Midbrain (tissue), 1 donor: Measurements from ENCODE around the gene MECR.
"Not testable (repeated sequence)": the region's sequence is repeated elsewhere in the genome, so short reads cannot be mapped to it uniquely, and the experiment has no call there.

Source experiments
- DNase-seq: peaks from one replicate; lab custom pipeline; 2025; lab: John Stamatoyannopoulos, UW

Gene MECR

DNA sequence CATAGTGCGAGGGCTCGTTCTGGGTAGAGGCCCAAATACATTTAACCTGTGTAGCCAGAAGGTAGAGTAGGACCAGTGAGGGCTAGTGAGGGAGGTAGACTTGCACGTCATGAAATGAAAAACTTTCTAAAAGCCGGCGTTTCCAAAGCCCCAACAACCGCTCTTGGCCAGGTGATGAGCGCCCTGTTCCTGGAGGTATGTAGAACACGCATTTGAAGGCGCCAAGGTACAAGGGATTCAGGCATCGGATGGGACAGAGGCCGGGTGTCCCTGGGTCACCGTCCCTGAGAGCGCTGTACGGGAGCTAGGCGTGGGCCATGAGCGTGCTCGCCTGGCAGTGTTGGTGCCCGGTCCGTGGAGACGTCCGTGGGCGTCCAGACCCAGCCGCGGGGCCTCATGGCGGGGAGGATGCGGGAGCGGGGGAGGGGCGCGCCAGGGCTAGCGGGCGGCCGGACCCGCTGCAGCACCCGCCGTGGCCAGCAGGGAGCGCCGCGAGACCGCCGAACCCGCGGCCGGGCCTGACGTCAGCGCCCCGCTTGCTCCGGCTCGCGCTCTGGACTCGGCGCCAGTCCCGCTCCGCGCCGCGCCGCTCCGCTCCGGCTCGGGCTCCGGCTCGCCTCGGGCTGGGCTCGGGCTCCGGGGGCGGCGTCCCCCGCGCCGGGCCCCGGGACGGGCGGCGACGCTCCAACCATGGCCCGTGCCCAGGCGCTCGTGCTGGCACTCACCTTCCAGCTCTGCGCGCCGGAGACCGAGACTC lies 5.4 kb upstream of the MECR start, which contains the start of gene PTPRU:
Gene PTPRU (plus strand): TSS at position 568 of the 757 bp plus-strand sequence. CDS start 123 bp downstream, at position 691.
- peak; percentile 75 for DNase-seq

DNA sequence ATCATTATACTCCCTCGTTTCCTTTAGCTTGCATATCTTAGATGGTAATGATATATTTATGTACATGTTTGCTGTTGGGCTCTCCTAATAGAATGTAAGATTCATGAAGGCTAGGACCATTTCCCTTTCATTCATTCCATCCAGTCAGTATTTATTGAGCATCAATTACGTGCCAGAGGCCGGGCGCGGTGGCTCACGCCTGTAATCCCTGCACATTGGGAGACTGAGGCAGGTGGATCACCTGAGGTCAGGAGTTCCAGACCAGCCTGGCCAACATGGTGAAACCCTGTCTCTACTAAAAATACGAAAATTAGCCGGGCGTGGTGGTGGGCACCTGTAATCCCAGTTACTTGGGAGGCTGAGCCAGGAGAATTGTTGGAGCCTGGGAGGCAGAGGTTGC lies 4.1 kb upstream of the MECR start:
- DNase-seq = not testable (repeated sequence)

DNA sequence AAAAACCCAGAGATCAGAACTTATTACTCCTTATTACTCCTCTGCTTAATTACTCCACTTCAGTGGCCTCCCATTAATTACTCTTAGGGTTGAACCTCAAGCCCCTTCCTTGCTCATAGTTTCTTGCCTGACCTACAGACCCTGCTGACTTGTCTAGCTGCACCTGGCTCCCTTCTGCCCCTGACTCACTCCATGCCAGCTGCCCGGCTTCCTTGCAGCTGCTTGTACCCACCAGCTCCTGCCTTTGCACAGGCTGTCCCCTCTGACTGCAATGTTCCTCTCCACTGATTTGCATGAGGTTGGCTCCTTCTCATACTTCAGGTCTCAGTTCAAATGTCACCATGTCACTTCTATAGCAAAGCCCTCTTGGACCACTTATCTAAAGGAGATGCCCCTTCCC lies 3.7 kb upstream of the MECR start:
- DNase-seq = no peak

DNA sequence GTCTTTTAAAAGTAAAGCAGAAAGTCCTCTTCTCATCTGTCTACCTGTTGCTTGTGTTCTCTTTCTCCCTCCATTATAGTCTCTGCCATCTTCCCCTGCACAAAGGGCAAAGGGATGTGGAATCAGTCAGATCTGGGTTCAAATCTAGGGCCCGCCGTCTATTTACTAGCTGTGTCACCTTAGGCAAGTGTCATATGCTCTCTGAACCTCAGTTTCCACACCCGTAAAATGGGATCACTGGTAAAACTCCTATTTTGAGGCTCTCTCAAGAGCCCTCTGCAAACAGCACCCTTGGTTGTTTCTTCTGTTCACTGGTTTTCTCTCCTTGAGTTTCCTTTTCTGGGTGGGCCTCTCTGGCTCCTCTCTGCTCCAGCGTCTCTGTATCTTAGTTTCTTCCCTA lies 3.0 kb upstream of the MECR start:
- no peak for DNase-seq

DNA sequence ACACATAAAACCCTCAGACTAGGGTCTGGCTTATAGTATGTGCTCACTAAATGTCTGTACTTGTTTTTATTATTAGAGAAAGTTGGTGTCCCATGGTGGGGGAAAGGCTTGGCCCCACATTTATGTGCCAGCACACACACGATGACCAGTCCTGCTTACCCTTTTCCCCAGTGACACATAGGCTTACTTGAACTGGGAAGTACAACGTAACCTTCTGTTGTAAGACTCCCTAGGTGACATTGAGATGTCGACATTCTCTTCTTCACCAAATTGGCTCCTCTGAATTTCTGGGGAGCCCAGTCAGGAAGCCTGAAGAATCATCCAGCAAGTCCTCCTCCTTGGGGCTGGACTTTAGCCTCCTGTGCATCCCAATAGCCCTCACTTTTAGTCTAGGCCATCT lies 1.7 kb upstream of the MECR start:
- no peak for DNase-seq

GRCh38 chr1:29230204-29230552 lies 556 bp downstream of the MECR start:
- DNase-seq = no peak

DNA sequence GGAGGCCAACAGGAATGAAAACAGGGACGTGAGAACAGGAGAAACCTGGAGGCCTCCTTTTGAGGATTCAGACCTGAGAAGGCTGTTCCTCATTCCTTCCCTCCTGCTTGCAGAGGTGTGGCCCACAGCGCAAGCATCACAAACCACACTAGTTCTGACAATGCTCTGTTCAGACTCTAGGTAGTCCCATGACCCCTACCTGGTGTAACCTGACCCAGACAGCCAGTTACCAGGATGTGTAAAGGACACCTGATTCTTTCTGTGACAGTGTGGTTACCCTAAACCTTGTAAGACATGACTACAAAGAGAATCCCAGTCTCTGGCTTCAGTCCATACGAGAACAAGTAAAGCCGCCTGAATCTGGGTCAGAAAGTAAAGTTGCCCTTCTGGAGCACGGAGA lies 3.2 kb downstream of the MECR start:
- DNase-seq = no peak

DNA sequence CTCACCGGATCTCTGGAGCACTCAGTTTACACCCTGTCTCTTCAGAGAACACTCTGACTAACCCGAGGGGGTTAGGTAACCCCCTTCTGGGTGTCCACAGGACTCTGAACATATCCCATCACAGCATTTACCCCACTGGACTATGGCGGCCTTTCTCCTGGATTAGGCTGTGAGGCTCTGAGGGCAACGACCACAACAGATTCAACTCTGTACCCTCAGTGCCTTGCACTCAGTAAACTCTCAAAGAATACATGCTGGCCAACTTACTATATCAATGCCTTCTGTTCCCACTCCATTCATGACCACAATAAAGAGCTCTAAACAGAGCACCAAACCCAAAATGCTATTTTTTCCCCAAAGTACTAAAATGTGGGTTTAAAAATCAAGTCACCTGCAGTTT lies 5.4 kb downstream of the MECR start:
- DNase-seq = no peak

GRCh38 chr1:29224356-29224837 lies 6.3 kb downstream of the MECR start:
- no peak for DNase-seq

DNA sequence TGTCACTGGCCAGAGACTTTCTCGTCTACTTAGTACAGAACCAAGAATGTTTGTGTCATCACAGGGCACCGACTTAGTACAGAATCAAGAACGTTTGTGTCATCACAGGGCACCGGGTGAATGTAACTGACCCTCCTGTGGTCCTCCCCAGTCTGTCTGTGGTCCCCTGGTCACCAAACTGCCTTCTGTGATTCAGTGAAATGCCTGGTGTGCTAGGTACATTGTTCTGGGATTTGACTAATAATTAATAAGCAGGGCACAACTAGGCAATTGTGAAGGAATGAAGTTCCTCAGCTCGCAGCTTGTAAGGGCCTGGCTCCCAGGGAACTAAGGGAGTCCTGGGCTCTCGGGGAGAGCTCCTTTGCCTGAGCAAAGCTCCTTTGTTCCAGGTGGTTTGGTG lies 7.2 kb downstream of the MECR start:
- DNase-seq = no peak

GRCh38 chr1:29222686-29223085 lies 8.0 kb downstream of the MECR start:
- no peak for DNase-seq

DNA sequence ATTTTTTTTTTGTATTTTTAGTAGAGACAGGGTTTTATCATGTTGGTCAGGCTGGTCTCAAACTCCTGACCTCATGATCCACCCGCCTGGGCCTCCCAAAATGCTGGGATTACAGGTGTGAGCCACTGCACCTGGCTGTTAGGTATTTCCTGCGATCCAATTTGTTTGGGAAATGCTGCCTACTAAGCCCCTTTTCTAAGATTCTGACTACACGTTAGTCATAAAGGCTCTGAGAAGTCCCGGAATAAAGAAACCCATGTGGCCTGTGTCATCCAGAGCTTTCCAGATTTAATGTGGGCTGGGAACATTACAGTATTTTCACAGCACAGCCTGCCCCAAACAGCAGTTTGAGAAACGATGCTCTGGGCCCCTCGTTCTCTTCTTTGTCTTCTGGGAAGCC lies 8.5 kb downstream of the MECR start:
- not testable (repeated sequence) for DNase-seq

- no peak for DNase-seq
Measured at GRCh38 chr1:29221296-29221695, 9.4 kb downstream of the MECR start.

- DNase-seq = no peak
Measured at GRCh38 chr1:29218223-29218622, 12.5 kb downstream of the MECR start.

- DNase-seq = no peak
Measured at GRCh38 chr1:29217633-29218032, 13.1 kb downstream of the MECR start.

DNA sequence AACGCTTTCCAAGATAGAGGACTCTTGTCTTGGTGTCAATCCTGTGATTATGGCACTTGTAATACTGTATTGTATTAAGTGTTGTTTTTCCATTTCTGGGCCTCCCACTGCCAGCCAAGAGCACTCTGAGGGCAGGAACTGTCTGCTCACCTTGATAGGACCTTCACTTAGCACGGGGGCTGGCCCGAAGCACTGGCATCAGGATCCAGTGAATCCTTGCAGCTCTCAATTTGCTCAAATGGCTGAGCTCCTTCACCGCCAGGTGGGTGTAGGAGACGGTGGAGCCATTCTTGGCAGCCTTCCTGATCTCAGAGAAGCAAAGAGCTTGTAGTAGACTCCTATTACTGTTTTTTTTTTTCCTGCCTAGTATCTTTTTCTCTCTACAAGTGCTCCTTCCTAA lies 17.7 kb downstream of the MECR start:
- no peak for DNase-seq

GRCh38 chr1:29211086-29212030 lies 19.4 kb downstream of the MECR start:
- no peak for DNase-seq

GRCh38 chr1:29210278-29211085 lies 20.3 kb downstream of the MECR start:
- DNase-seq = no peak

GRCh38 chr1:29209173-29209572 lies 21.6 kb downstream of the MECR start:
- no peak for DNase-seq

GRCh38 chr1:29208442-29208841 lies 22.3 kb downstream of the MECR start:
- DNase-seq = no peak

GRCh38 chr1:29202584-29203340 lies 28.0 kb downstream of the MECR start:
- DNase-seq = peak; percentile 94
